G401.6 (cell line): ENCODE data around the gene MAPKAP1.
"Not testable (repeated sequence)": the region's sequence is repeated elsewhere in the genome, so short reads cannot be mapped to it uniquely, and the experiment has no call there.

Experiments
- FAIRE-seq: peaks from 2 replicates; lab custom pipeline; 2012; peaks lifted over from hg19 to GRCh38; lab: Jason Lieb, UNC

MAPKAP1 gene

GRCh38 chr9:125730168-125730567 is 23.2 kb upstream of the MAPKAP1 start:
- no peak for FAIRE-seq

DNA sequence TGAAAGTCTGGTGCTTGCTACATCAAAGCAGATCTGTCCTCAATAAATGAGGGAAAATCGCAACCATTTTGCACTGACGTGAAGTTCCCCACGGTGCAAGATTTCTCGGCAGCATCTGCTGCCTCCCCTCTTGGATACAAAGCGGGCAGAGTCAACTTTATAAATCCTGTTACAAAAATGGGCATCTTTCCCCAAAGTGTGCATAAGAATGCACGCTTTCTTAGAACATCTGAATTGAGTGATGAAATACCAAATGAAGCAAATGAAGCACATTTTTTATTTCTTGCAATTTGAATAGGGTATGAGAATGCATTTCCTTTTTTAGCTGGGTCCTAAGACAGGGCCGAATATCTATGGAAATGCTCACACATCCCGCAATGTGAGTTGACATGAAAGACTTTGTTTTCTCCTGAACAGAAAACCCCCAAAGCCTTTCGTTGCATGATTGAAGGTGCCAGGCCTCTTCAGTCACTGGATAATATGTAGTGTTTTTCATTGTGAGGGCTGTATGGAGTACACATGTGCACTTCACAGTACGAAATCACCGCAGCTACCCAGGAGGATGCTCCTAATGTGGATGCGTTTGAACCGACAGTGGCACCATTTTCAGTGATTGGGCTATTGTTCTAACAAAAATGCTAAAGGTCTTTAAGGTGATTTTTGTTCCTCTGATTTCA is 19.6 kb upstream of the MAPKAP1 start:
- no peak for FAIRE-seq

DNA sequence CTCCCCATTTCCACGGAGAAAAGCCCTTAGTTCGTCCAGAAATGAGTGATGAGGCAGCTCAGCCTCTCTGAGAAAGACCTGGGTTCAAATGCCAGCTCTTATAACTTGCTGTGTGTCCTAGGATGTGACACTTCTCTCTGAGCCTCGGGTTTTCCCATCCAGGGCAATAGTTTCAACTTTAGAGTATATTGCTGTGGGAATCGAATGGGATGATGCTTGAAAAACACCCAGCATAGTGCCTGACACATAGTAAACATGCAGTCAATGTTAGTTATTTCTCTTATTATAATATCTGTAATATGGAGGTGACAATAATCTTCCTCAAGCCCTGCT is 430 bp upstream of the MAPKAP1 start:
- FAIRE-seq: no peak

DNA sequence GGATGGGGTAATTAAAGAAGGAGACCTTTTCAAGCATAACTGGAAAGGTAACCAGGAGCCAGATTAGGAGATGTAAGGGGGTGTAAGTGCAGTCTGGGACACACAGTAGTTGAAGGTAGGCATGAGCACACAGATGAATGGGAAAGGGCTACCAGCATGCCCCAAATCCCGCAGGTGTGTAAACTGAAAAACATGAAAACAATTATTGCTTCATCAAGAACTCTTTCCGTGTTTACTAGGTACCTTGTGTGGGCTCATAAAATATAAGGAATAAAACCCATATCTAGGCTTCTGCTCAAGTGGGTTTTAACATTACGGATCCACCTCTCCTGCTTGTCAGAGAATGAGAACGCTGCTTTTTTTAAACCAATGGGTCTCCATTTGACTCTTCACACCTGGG is 1.1 kb downstream of the MAPKAP1 start:
- FAIRE-seq: no peak

DNA sequence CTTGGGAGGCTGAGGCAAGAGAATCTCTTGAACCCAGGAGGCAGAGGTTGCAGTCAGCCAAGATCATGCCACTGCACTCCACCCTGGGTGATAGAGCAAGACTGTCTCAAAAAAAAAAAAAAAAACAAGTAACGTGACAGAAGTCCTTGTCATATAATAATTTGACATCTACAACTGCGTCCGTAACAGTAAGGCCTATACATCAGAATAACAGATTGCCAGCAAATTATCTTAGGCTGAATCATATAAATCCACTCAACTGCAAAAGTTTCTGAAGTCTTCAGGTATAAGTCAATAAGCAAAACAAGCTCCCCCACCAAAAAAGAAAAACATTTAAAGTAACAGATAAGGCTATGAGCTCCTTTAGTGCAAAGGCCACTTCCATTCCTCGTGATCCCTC is 3.3 kb downstream of the MAPKAP1 start:
- no peak for FAIRE-seq

DNA sequence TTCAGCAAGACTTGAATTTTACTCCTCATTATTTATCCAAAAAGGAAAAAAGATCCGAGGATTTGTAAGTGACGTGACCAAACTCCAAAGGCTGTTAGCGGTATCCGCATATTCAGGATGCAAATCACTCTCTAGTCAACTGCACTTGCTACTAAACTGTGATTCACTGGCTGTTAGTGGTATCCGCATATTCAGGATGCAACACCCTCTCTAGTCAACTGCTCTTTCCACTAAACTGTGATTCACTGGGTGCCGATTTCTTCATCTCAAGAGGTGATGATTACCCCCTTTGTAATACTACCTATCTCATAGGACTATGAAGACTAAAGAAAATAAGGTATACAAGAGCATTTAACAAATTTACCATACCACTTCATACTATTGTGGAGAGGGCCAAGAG is 5.7 kb downstream of the MAPKAP1 start:
- FAIRE-seq: no peak

- no peak for FAIRE-seq
Observed at GRCh38 chr9:125700791-125701190, 6.2 kb downstream of the MAPKAP1 start.

DNA sequence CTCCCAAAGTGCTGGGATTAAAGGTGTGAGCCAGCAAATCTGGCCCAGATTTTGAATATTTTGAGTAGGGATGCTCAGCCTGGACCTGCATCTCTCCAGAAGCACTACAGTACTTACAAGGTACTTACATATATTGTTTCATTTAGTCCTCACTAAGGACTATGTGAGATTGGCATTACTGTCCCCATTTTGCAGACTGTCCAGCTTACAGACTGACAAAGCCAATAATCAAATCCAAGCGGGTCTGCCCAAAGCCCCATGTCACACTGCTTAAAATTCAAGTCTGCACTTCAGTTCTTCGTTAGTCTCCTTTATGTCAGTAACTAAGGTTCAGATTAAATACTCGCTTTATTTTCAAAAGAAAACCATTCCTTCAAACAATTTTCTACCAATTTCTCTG is 7.1 kb downstream of the MAPKAP1 start:
- FAIRE-seq: no peak

- no peak for FAIRE-seq
Observed at GRCh38 chr9:125696106-125696647, 10.8 kb downstream of the MAPKAP1 start.

DNA sequence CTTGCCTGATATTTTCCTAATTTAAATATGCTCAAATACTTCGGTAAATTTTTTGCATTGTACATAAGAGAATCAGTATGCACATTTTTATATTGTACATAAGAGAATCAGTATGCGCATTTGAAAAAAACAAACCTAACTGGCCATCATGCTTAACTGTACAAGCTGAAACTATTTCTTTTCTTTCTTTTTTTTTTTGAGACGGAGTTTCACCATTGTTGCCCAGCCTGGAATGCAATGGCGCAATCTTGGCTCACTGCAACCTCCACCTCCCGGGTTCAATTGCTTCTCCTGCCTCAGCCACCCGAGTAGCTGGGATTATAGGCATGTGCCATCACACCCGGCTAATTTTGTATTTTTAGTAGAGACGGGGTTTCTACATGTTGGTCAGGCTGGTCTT is 11.5 kb downstream of the MAPKAP1 start:
- not testable (repeated sequence) for FAIRE-seq

GRCh38 chr9:125694478-125694877 is 12.5 kb downstream of the MAPKAP1 start:
- FAIRE-seq: no peak

- FAIRE-seq: not testable (repeated sequence)
Observed at GRCh38 chr9:125693492-125693891, 13.5 kb downstream of the MAPKAP1 start.

DNA sequence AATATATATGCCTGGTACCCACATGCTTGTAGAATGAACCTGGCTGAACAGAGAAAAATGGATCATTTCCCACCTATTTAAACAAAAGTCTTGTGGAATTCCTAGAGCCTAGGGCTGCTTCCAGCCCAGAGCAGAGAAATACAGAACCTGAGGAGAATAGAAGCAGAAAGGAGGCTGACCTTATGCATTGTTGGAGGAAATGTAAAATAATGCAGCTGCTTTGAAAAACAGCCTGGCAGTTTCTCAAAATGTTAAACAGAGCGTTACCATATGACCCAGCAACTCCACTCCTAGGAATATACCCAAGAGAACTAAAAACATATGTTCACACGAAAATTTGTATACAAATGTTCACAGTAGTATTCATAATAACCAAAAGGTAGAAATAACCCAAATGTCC is 15.1 kb downstream of the MAPKAP1 start:
- FAIRE-seq: no peak

DNA sequence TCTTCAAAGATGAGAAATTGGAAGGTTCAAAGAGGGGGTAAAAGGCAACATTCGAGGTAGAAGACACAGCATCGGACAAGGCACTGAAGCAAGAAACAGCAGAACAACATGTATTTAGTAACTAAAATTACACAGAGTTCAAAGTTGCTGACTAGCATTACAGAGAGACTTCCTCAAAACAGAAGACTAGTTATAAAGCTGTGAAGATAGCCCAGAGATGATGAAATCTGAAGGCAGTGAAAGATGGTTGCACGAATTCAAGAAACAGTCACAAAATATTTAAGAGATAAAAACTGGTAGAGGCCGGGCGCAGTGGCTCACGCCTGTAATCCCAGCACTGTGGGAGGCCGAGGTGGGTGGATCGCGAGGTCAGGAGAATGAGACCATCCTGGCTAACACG is 16.3 kb downstream of the MAPKAP1 start:
- FAIRE-seq: no peak

GRCh38 chr9:125687163-125687863 is 19.7 kb downstream of the MAPKAP1 start:
- FAIRE-seq: no peak

- no peak for FAIRE-seq
Observed at GRCh38 chr9:125685167-125685566, 21.8 kb downstream of the MAPKAP1 start.

GRCh38 chr9:125683486-125683885 is 23.5 kb downstream of the MAPKAP1 start:
- FAIRE-seq: no peak

DNA sequence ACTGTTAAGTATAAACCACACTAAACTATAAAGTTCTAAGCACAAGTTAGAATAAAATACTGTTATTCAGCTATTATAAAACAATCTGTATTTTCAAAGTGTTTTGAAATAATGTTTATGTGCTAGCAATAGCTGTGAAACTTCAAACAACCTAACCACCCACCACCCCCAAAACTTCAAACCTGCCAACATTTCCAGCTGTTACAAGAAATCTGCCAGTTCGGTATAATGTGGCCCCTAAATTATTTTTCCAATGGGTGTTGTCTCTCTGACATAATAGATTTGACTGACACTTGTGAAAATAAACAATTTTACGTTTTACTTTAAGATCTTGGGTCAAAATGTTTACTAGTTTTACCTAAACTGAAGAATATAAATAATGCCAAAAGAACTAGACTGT is 24.7 kb downstream of the MAPKAP1 start:
- FAIRE-seq: no peak

DNA sequence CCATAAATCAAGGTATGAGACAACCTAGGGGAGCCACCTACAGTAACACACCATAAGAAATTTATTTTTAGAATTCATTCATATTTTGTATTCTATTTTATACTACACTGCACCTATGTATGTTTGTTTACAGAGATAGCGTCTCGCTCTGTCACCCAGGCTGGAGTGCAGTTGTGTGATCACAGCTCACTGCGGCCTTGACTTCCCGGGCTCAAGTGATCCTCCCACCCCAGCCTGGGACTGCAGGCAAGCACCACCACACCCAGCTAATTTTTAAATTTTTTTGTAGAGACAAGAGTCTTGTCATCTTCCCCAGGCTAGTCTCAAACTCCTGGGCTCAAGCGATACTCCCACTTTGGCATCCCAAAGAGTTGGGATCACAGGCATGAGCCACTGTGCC is 25.4 kb downstream of the MAPKAP1 start:
- no peak for FAIRE-seq

DNA sequence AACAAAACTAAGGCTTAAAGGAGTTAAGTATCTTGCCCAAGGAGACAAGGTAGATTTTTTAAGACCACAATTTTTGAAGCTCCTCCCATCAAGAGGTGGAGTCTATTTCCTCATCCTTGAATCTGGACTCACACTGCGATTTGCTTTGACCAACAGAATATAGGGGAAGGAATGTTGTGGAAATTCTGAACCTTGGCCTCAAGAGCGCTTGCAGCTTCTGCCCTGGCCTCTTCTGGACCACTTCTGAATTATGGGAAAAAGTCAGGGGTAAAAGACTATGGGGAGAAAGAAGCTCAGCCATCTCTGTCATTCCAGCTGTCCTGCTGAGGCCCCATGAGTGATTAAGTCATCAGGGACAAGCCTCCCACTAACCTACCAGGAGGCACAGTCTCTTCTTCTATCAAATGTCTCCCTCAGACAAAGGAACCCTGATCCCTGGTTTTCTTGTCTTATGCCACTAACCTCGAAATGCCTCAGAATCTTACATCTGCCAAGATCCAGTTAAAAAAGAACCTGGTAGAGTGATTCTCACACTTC is 25.9 kb downstream of the MAPKAP1 start:
- no peak for FAIRE-seq

GRCh38 chr9:125680445-125680844 is 26.6 kb downstream of the MAPKAP1 start:
- FAIRE-seq: no peak

- no peak for FAIRE-seq
Observed at GRCh38 chr9:125679597-125680189, 27.3 kb downstream of the MAPKAP1 start.
